ENCODE results near the gene SERPINB7.

DNA sequence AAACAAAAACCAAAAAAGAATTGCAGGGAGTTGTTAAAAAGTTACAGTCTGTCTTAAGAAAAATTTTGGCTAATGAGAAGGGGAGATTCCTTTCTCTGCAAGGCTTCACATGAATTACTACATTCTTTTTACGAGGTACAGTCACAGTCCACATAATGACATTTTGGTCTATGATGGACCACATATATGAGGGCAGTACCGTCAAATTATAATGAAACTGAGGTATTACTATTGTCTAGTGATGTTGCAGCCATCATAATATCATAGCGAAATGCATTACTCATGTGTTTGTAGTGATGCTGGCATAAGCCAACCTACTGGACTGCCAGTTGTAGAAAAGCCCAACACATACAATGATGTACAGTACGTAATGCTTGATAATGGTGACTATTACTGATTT, 12.5 kb downstream of the SERPINB7 start:
- TF ChIP-seq POLR2AphosphoS5 (IDR thresholded peaks at IDR 0.05; ENCODE audit: low read depth, low read length): no peak
- no peak for TF ChIP-seq SIN3A (IDR thresholded peaks at IDR 0.05; ENCODE audit: borderline replicate concordance, insufficient read depth, low read length)
- TF ChIP-seq REST (IDR thresholded peaks at IDR 0.05; ENCODE audit: insufficient read depth in 1 of 2, low read depth in 2 of 2, low read length in 2 of 2): no peak
- no peak for TF ChIP-seq FOXP2 (optimal IDR thresholded peaks at IDR 0.05; ENCODE audit: borderline replicate concordance, extremely low read depth, extremely low read length, insufficient read depth)
- no peak for TF ChIP-seq TAF1 (IDR thresholded peaks at IDR 0.05; ENCODE audit: borderline replicate concordance, insufficient read depth, low read length)
